HepG2 (cell line): Measurements from ENCODE around the gene PSMB10. TPM values are rescaled to one million over a fixed set of nuclear protein-coding genes. Genes with fewer than 3 reads are reported as not detected.
A peak's percentile ranks its signal among the peaks of the same experiment; 100 is the strongest.

Experiments
- CHD2 ChIP-seq: IDR thresholded peaks from 2 replicates; pipeline ENCODE4 v1.6.1; 2011; ENCODE audit warnings: low read depth, low read length, improper control_type of control experiment
- DR1 ChIP-seq: sonication (generic); formaldehyde crosslinking; IDR thresholded peaks from 2 replicates; pipeline ENCODE4 v1.8.0; 2021; ENCODE audit warnings: mild to moderate bottlenecking, missing genetic modification reagents, inconsistent platforms
- FIP1L1 ChIP-seq: fragments of 200-400 bp; formaldehyde crosslinking; IDR thresholded peaks from 2 replicates; pipeline ENCODE4 v1.6.1; 2018; ENCODE audit warnings: low read depth, mild to moderate bottlenecking, low read length, moderate library complexity, borderline replicate concordance; ENCODE audit not compliant: insufficient read depth
- HDAC1 ChIP-seq: sonication (generic); formaldehyde crosslinking; IDR thresholded peaks from 2 replicates; pipeline ENCODE4 v1.5.1; 2020; ENCODE audit warnings: mild to moderate bottlenecking, missing genetic modification reagents
- HNRNPH1 ChIP-seq: fragments of 200-400 bp; formaldehyde crosslinking; optimal IDR thresholded peaks from 2 replicates; pipeline ENCODE3; 2017; ENCODE audit warnings: mild to moderate bottlenecking, low read depth, low read length
- HOXA5 ChIP-seq: sonication (generic); formaldehyde crosslinking; IDR thresholded peaks from 2 replicates; pipeline ENCODE4 v1.4.0; 2020; ENCODE audit warnings: missing genetic modification reagents
- MEIS1 ChIP-seq: sonication (generic); formaldehyde crosslinking; IDR thresholded peaks from 2 replicates; pipeline ENCODE4 v1.9.0; 2021; ENCODE audit warnings: mild to moderate bottlenecking, missing genetic modification reagents, moderate library complexity, borderline replicate concordance
- MTA1 ChIP-seq: sonication (generic); formaldehyde crosslinking; IDR thresholded peaks from 2 replicates; pipeline ENCODE4 v1.4.0; 2020; ENCODE audit warnings: missing genetic modification reagents, mild to moderate bottlenecking, borderline replicate concordance
- POGZ ChIP-seq: sonication (generic); formaldehyde crosslinking; IDR thresholded peaks from 2 replicates; pipeline ENCODE4 v1.4.0; 2020; ENCODE audit warnings: mild to moderate bottlenecking, missing genetic modification reagents
- RAD51 ChIP-seq: fragments of 450-650 bp; IDR thresholded peaks from 2 replicates; pipeline ENCODE4 v1.6.1; 2016; ENCODE audit warnings: borderline replicate concordance
- STAG1 ChIP-seq: sonication (generic); formaldehyde crosslinking; IDR thresholded peaks from 2 replicates; pipeline ENCODE4 v1.4.0; 2020; ENCODE audit warnings: missing genetic modification reagents
- STAT5B ChIP-seq: sonication (generic); formaldehyde crosslinking; IDR thresholded peaks from 2 replicates; pipeline ENCODE4 v1.4.0; 2020; ENCODE audit warnings: missing genetic modification reagents
- TP53 ChIP-seq: sonication (generic); formaldehyde crosslinking; conservative IDR thresholded peaks from 2 replicates; pipeline ENCODE4 v1.4.0; 2020; ENCODE audit warnings: missing genetic modification reagents
- ZFP62 ChIP-seq: sonication (generic); formaldehyde crosslinking; IDR thresholded peaks from 2 replicates; pipeline ENCODE4 v1.4.0; 2020; ENCODE audit warnings: missing genetic modification reagents
- ZNF205 ChIP-seq: IDR thresholded peaks from 2 replicates; pipeline ENCODE4 v1.6.1; 2018; ENCODE audit warnings: missing biosample characterization, missing genetic modification reagents
- ZNF260 ChIP-seq: sonication (generic); formaldehyde crosslinking; IDR thresholded peaks from 2 replicates; pipeline ENCODE4 v1.4.0; 2020; ENCODE audit warnings: missing genetic modification reagents, low read depth, mild to moderate bottlenecking, borderline replicate concordance
- ZNF432 ChIP-seq: sonication (generic); formaldehyde crosslinking; IDR thresholded peaks from 2 replicates; pipeline ENCODE4 v1.5.0; 2020; ENCODE audit warnings: missing genetic modification reagents, mild to moderate bottlenecking, borderline replicate concordance
- ZNF558 ChIP-seq: sonication (generic); formaldehyde crosslinking; IDR thresholded peaks from 2 replicates; pipeline ENCODE4 v1.9.0; 2022; ENCODE audit warnings: mild to moderate bottlenecking, missing genetic modification reagents, borderline replicate concordance
- ZNF570 ChIP-seq: sonication (generic); formaldehyde crosslinking; IDR thresholded peaks from 2 replicates; pipeline ENCODE4 v1.4.0; 2020; ENCODE audit warnings: mild to moderate bottlenecking, missing genetic modification reagents, borderline replicate concordance
- ZNF605 ChIP-seq: sonication (generic); formaldehyde crosslinking; IDR thresholded peaks from 2 replicates; pipeline ENCODE4 v1.8.0; 2022; ENCODE audit warnings: mild to moderate bottlenecking, missing genetic modification reagents
- ZNF792 ChIP-seq: IDR thresholded peaks from 2 replicates; pipeline ENCODE4 v1.6.1; 2016
- ZNF839 ChIP-seq: sonication (generic); formaldehyde crosslinking; IDR thresholded peaks from 2 replicates; pipeline ENCODE4 v1.4.0; 2020; ENCODE audit warnings: missing genetic modification reagents, mild to moderate bottlenecking, borderline replicate concordance
- ZNF841 ChIP-seq: sonication (generic); formaldehyde crosslinking; IDR thresholded peaks from 2 replicates; pipeline ENCODE4 v1.8.1; 2023; ENCODE audit warnings: missing genetic modification reagents, borderline replicate concordance
- polyA plus RNA-seq, 8 experiments: library from polyadenylated mRNA; depleted of rRNA in 3 of 8; stranded (reverse) in 7 of 8; unstranded in 1 of 8; fragments of >200 nt; fragmentation: Illumina TruSeq in 4 of 8; extraction: Trizol in 4 of 8; gene quantifications; 2 replicates each; pipeline versions ENCODE4 v1.2.1 to v1.2.3, GENCODE V29; 2011 to 2016; ENCODE audit warnings: low read depth in 4 of 8, missing spikeins in 1 of 8, mixed read lengths in 1 of 8; ENCODE audit not compliant: insufficient read depth in 1 of 8
- total RNA-seq, 5 experiments: library from RNA; depleted of rRNA; stranded (reverse); fragments of >200 nt; fragmentation: Illumina TruSeq; extraction: Trizol; gene quantifications; 2 replicates each; pipeline ENCODE4 v1.2.3, GENCODE V29; 2016; ENCODE audit warnings: low read depth in 1 of 5
- TF ChIP-seq, protein P1 (sequence below): sonication (generic); formaldehyde crosslinking; IDR thresholded peaks from 2 replicates; pipeline ENCODE4 v1.8.0; 2022; ENCODE audit warnings: mild to moderate bottlenecking, missing genetic modification reagents, moderate library complexity
- TF ChIP-seq, protein P2 (sequence below): sonication (generic); formaldehyde crosslinking; IDR thresholded peaks from 2 replicates; pipeline ENCODE4 v1.4.0; 2020; ENCODE audit warnings: missing genetic modification reagents, borderline replicate concordance
- TF ChIP-seq, protein P3 (sequence below): sonication (generic); formaldehyde crosslinking; IDR thresholded peaks from 2 replicates; pipeline ENCODE4 v1.4.0; 2020; ENCODE audit warnings: missing genetic modification reagents

The PSMB10 gene
- total and polyA plus RNA-seq, 2 of the 13 experiments (the other 11 are each of a cell fraction or from before 2014, with no cell fraction given) = 12.7 to 65.9 TPM

DNA sequence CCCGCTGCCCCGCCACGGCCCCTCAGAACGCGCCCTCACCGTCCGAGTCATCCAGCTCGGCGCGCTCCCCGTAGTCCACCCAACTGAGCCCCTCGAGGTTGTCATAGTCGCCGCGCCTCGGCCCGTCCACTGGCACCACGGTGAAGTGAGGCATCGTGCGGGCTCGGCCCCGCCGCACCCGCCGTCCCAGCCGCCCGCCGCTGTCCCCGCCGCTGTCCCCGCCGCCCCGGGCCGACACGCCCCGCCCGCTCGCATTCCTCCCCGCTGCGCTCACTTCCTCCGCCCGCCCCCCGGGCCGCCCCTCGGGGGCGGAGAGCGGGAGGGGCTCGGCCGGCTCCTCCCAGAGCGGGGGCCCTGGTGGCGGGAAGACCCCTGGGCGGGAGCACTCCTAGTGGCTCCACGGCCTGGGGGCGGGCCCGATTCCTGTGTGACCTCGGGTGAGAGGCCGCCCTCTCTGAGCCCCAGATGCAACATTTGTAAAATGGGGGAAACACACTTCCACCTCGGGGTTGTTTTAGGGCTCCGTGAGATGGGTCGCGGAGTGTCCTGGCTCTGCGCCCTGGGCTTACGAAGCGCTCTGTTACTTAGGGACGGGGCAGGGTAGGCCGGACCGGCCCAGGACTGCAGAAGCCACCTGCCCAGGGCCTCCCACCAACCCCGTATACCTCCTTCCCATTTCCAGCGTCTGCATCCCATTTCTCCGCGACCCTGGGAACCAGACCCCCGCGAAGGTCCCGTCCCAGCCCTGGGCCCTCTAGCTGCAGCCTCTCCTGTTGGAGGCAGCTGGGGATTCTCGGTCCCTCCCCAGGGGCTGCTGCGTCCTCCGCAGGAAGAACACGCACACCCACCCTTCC, 32.0 kb upstream of the PSMB10 start, which contains the start of gene SLC12A4 (continued):
- TF ChIP-seq ZNF432 (CRISPR knock-in tag) = no peak
- TF ChIP-seq MEIS1 (CRISPR knock-in tag) = no peak
- TF ChIP-seq POGZ = peak; percentile 69
- TF ChIP-seq, protein P1, sequence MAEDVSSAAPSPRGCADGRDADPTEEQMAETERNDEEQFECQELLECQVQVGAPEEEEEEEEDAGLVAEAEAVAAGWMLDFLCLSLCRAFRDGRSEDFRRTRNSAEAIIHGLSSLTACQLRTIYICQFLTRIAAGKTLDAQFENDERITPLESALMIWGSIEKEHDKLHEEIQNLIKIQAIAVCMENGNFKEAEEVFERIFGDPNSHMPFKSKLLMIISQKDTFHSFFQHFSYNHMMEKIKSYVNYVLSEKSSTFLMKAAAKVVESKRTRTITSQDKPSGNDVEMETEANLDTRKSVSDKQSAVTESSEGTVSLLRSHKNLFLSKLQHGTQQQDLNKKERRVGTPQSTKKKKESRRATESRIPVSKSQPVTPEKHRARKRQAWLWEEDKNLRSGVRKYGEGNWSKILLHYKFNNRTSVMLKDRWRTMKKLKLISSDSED (CRISPR knock-in tag) = no peak; the same call in 1 of the 2 replicates
- no peak for TF ChIP-seq ZNF841 (CRISPR knock-in tag)
- peak; percentile 90 for TF ChIP-seq ZNF205 (CRISPR knock-in tag)
- TF ChIP-seq HDAC1 (CRISPR knock-in tag) = peak; percentile 90
- peak; percentile 82; the same call in 1 of the 2 replicates for TF ChIP-seq ZNF839 (CRISPR knock-in tag)
- no peak for TF ChIP-seq STAT5B
- TF ChIP-seq ZNF558 (CRISPR knock-in tag) = no peak
- peak; percentile 92 for TF ChIP-seq ZNF605 (CRISPR knock-in tag)
- no peak for TF ChIP-seq RAD51
- no peak for TF ChIP-seq STAG1 (CRISPR knock-in tag)
- TF ChIP-seq ZFP62 (CRISPR knock-in tag) = no peak
- TF ChIP-seq MTA1 = peak; percentile 79; the same call in 1 of the 2 replicates
- TF ChIP-seq, protein P2, sequence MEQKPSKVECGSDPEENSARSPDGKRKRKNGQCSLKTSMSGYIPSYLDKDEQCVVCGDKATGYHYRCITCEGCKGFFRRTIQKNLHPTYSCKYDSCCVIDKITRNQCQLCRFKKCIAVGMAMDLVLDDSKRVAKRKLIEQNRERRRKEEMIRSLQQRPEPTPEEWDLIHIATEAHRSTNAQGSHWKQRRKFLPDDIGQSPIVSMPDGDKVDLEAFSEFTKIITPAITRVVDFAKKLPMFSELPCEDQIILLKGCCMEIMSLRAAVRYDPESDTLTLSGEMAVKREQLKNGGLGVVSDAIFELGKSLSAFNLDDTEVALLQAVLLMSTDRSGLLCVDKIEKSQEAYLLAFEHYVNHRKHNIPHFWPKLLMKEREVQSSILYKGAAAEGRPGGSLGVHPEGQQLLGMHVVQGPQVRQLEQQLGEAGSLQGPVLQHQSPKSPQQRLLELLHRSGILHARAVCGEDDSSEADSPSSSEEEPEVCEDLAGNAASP (CRISPR knock-in tag) = peak; percentile 62; the same call in 1 of the 2 replicates
- TF ChIP-seq HOXA5 (CRISPR knock-in tag) = peak; percentile 68; the same call in 1 of the 2 replicates
- no peak for TF ChIP-seq HNRNPH1
- TF ChIP-seq DR1 = peak; percentile 66
- no peak for TF ChIP-seq CHD2
- peak; percentile 15; the same call in 1 of the 2 replicates for TF ChIP-seq FIP1L1
- no peak for TF ChIP-seq ZNF260 (CRISPR knock-in tag)
- TF ChIP-seq ZNF570 = no peak
- TF ChIP-seq ZNF792 (CRISPR knock-in tag) = peak; percentile 26; the same call in 1 of the 2 replicates
- TF ChIP-seq TP53 (CRISPR knock-in tag) = 0 out of 2 replicates have a peak, but pooled peaks have one; percentile 28
- TF ChIP-seq, protein P3, sequence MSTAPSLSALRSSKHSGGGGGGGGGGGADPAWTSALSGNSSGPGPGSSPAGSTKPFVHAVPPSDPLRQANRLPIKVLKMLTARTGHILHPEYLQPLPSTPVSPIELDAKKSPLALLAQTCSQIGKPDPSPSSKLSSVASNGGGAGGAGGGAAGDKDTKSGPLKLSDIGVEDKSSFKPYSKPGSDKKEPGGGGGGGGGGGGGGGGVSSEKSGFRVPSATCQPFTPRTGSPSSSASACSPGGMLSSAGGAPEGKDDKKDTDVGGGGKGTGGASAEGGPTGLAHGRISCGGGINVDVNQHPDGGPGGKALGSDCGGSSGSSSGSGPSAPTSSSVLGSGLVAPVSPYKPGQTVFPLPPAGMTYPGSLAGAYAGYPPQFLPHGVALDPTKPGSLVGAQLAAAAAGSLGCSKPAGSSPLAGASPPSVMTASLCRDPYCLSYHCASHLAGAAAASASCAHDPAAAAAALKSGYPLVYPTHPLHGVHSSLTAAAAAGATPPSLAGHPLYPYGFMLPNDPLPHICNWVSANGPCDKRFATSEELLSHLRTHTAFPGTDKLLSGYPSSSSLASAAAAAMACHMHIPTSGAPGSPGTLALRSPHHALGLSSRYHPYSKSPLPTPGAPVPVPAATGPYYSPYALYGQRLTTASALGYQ (CRISPR knock-in tag) = peak; percentile 44; the same call in 1 of the 2 replicates
